Measurements from ENCODE around the gene RADX.

Gene RADX

GRCh38 chrX:106608016-106608415, 3.8 kb upstream of the RADX start:
- TF ChIP-seq FOXM1 (IDR thresholded peaks at IDR 0.05; ENCODE audit: borderline replicate concordance, low read depth) (no peak), NFIC (IDR thresholded peaks at IDR 0.05) (no peak), USF1 (IDR thresholded peaks at IDR 0.05) (no peak), CREB1 (IDR thresholded peaks at IDR 0.05; ENCODE audit: low read depth) (no peak), EP300 (IDR thresholded peaks at IDR 0.05; ENCODE audit: borderline replicate concordance) (no peak), TEAD4 (IDR thresholded peaks at IDR 0.05) (no peak), REST (IDR thresholded peaks at IDR 0.05; ENCODE audit: low read depth) (no peak), TCF12 (IDR thresholded peaks at IDR 0.05; ENCODE audit: low read depth) (no peak), YY1 (IDR thresholded peaks at IDR 0.05; ENCODE audit: low read depth) (no peak), RAD21 (IDR thresholded peaks at IDR 0.05; ENCODE audit: low read depth) (no peak), TAF1 (IDR thresholded peaks at IDR 0.05; ENCODE audit: low read depth) (no peak), CEBPB (IDR thresholded peaks at IDR 0.05) (no peak), EGR1 (IDR thresholded peaks at IDR 0.05) (no peak), ZBTB7A (IDR thresholded peaks at IDR 0.05; ENCODE audit: low read depth) (no peak)
- TF ChIP-seq, protein P1, sequence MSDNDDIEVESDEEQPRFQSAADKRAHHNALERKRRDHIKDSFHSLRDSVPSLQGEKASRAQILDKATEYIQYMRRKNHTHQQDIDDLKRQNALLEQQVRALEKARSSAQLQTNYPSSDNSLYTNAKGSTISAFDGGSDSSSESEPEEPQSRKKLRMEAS (IDR thresholded peaks at IDR 0.05): no peak

- TF ChIP-seq CREB1 (IDR thresholded peaks at IDR 0.05; ENCODE audit: low read depth): no peak
- TF ChIP-seq RAD21 (IDR thresholded peaks at IDR 0.05; ENCODE audit: low read depth): no peak
- TF ChIP-seq, protein P1 (IDR thresholded peaks at IDR 0.05): no peak
These were observed 480 bp upstream of the RADX start for GRCh38 chrX:106611317-106611678.

GRCh38 chrX:106612393-106612763, 600 bp downstream of the RADX start:
- no peak for TF ChIP-seq YY1 (IDR thresholded peaks at IDR 0.05; ENCODE audit: low read depth)
- TF ChIP-seq EGR1 (IDR thresholded peaks at IDR 0.05): no peak
- no peak for TF ChIP-seq REST (IDR thresholded peaks at IDR 0.05; ENCODE audit: low read depth)
- no peak for TF ChIP-seq NFIC (IDR thresholded peaks at IDR 0.05)
- TF ChIP-seq USF1 (IDR thresholded peaks at IDR 0.05): no peak
- no peak for TF ChIP-seq TAF1 (IDR thresholded peaks at IDR 0.05; ENCODE audit: low read depth)
- no peak for TF ChIP-seq TEAD4 (IDR thresholded peaks at IDR 0.05)
- TF ChIP-seq EP300 (IDR thresholded peaks at IDR 0.05; ENCODE audit: borderline replicate concordance): no peak
- no peak for TF ChIP-seq FOXM1 (IDR thresholded peaks at IDR 0.05; ENCODE audit: borderline replicate concordance, low read depth)
- no peak for TF ChIP-seq RAD21 (IDR thresholded peaks at IDR 0.05; ENCODE audit: low read depth)
- no peak for TF ChIP-seq CREB1 (IDR thresholded peaks at IDR 0.05; ENCODE audit: low read depth)
- TF ChIP-seq, protein P1 (IDR thresholded peaks at IDR 0.05): no peak
- no peak for TF ChIP-seq ZBTB7A (IDR thresholded peaks at IDR 0.05; ENCODE audit: low read depth)

GRCh38 chrX:106613277-106613676, 1.5 kb downstream of the RADX start:
- TF ChIP-seq ZBTB7A (IDR thresholded peaks at IDR 0.05; ENCODE audit: low read depth) (no peak), NFIC (IDR thresholded peaks at IDR 0.05) (no peak), FOXM1 (IDR thresholded peaks at IDR 0.05; ENCODE audit: borderline replicate concordance, low read depth) (no peak), CEBPB (IDR thresholded peaks at IDR 0.05) (no peak), TAF1 (IDR thresholded peaks at IDR 0.05; ENCODE audit: low read depth) (no peak), CREB1 (IDR thresholded peaks at IDR 0.05; ENCODE audit: low read depth) (no peak), EP300 (IDR thresholded peaks at IDR 0.05; ENCODE audit: borderline replicate concordance) (no peak), USF1 (IDR thresholded peaks at IDR 0.05) (no peak), REST (IDR thresholded peaks at IDR 0.05; ENCODE audit: low read depth) (no peak), RAD21 (IDR thresholded peaks at IDR 0.05; ENCODE audit: low read depth) (no peak), YY1 (IDR thresholded peaks at IDR 0.05; ENCODE audit: low read depth) (no peak), EGR1 (IDR thresholded peaks at IDR 0.05) (no peak), TCF12 (IDR thresholded peaks at IDR 0.05; ENCODE audit: low read depth) (no peak), TEAD4 (IDR thresholded peaks at IDR 0.05) (no peak)
- TF ChIP-seq, protein P1 (IDR thresholded peaks at IDR 0.05): no peak

All from Ishikawa (cell line).